Lung (tissue), 12 donors: ENCODE data around the gene TIAM2. TPM values are rescaled to one million over a fixed set of nuclear protein-coding genes. Genes with fewer than 3 reads are reported as not detected.

Experiments
- ATAC-seq: fragments of 200-7000 bp; cut with Tn5 transposase; one replicate; pipeline ENCODE4 v1.9.1; 2020; ENCODE audit warnings: moderate number of reproducible peaks; ENCODE audit not compliant: insufficient read depth, low FRiP score
- DNase-seq, 3 donors: peaks; one replicate each; pipeline ENCODE4 v3.0.0-alpha.2; 2013 to 2017
- H3K27ac ChIP-seq, 2 donors: one replicate each; pipeline ENCODE4 v1.5.1; 2013; ENCODE audit warnings: mild to moderate bottlenecking in 2 of 2, moderate library complexity in 2 of 2, control low read depth in 1 of 2, inconsistent platforms in 1 of 2, low read depth in 1 of 2, low read length in 1 of 2
- H3K27me3 ChIP-seq, 3 donors: one replicate each; pipeline ENCODE4 v1.5.1; 2013; ENCODE audit warnings: low read length in 2 of 3; ENCODE audit not compliant: control insufficient read depth in 3 of 3, insufficient read depth in 3 of 3
- H3K36me3 ChIP-seq, 4 donors: one replicate each; pipeline ENCODE4 v1.5.1; 2013; ENCODE audit warnings: low read length in 4 of 4, mild to moderate bottlenecking in 1 of 4, moderate library complexity in 1 of 4; ENCODE audit not compliant: control insufficient read depth in 4 of 4, insufficient read depth in 4 of 4
- H3K4me1 ChIP-seq, 5 donors: one replicate each; pipeline ENCODE4 v1.5.1; 2013; ENCODE audit warnings: low read length in 5 of 5, mild to moderate bottlenecking in 2 of 5, moderate library complexity in 1 of 5; ENCODE audit not compliant: control insufficient read depth in 5 of 5, insufficient read depth in 5 of 5
- H3K4me3 ChIP-seq: one replicate; pipeline ENCODE4 v1.5.1; 2013; ENCODE audit warnings: mild to moderate bottlenecking, control low read depth, moderate library complexity
- H3K9ac ChIP-seq, 2 donors: one replicate each; pipeline ENCODE4 v1.5.1; 2013; ENCODE audit warnings: low read length in 2 of 2, control low read depth in 1 of 2; ENCODE audit not compliant: insufficient read depth in 1 of 2
- H3K9me3 ChIP-seq, 4 donors: one replicate each; pipeline ENCODE4 v1.5.1; 2013; ENCODE audit warnings: low read length in 3 of 4, mild to moderate bottlenecking in 1 of 4, moderate library complexity in 1 of 4; ENCODE audit not compliant: control insufficient read depth in 4 of 4, insufficient read depth in 3 of 4
- CTCF ChIP-seq: IDR thresholded peaks from 2 replicates; pipeline ENCODE4 v1.5.1; 2012; ENCODE audit warnings: mild to moderate bottlenecking; ENCODE audit errors: control extremely low read depth, extremely low read depth
- WGBS, 2 donors: extraction: QIAGEN DNeasy Blood & Tissue Kit; methylation state at CpG; one replicate each; pipeline ENCODE4 v1.1.7; 2013; 5-methylcytosine and 5-hydroxymethylcytosine counted together
- polyA plus RNA-seq, 2 donors: library from polyadenylated mRNA; stranded (reverse); fragments of 200-250 nt; gene quantifications; one replicate each; pipeline ENCODE4 v1.2.1, GENCODE V29; 2013
- total RNA-seq, 2 donors: library from RNA; depleted of rRNA in 1 of 2; stranded (reverse); fragments of >200 nt in 1 of 2; gene quantifications; one replicate each; pipeline ENCODE4 v1.2.1, GENCODE V29; 2014 to 2021
- donor health status: control.
- donor health status: control.
- donor health status: Bipolar disorder and iron deficiency.
- donor health status: healthy.
- donor health status: DM: yes; HTN: yes; CAD: no.

TIAM2 gene
- total and polyA plus RNA-seq, 4 donors = 1.8 to 17.5 (median 4.1) TPM

GRCh38 chr6:155259204-155259603 lies 264.1 kb downstream of the TIAM2 start:
- 91 to 95% methylated on average over 3 of the region's 3 CpGs for WGBS, 2 donors
- no peak overlapping the region for H3K9ac ChIP-seq
- ATAC-seq (no peak), DNase-seq (no peak)
- H3K27ac ChIP-seq = no peak overlapping the region
- peaks cover 0 to 12% (median 2%) of the 10 kb centered on the region in 5 donors for H3K4me1 ChIP-seq
- H3K27me3 ChIP-seq = no peaks in the 10 kb centered on the region
- H3K36me3 ChIP-seq = peaks cover 6 to 19% (median 14%) of the 10 kb centered on the region in 4 donors
- no peak for TF ChIP-seq CTCF
- H3K9me3 ChIP-seq = peaks cover 0 to 2% (median 0%) of the 10 kb centered on the region in 4 donors
- H3K4me3 ChIP-seq = no peak overlapping the region

- Histone ChIP-seq H3K4me1 (peaks cover 0 to 12% (median 2%) of the 10 kb centered on the region in 5 donors), H3K36me3 (peaks cover 6 to 18% (median 12%) of the 10 kb centered on the region in 4 donors), H3K4me3 (no peak overlapping the region), H3K9me3 (peaks cover 0 to 2% (median 0%) of the 10 kb centered on the region in 4 donors), H3K27ac (no peak overlapping the region), H3K9ac (no peak overlapping the region), H3K27me3 (no peaks in the 10 kb centered on the region)
- no peak for ATAC-seq
- no peak for TF ChIP-seq CTCF
- peak in 1 of 3 donors; percentile 50 for DNase-seq
- 80 to 88% methylated on average over 5 of the region's 5 CpGs for WGBS, 2 donors
Observed at GRCh38 chr6:155259897-155260296, 264.8 kb downstream of the TIAM2 start.

GRCh38 chr6:155260686-155261085 lies 265.6 kb downstream of the TIAM2 start:
- peaks cover 6 to 18% (median 11%) of the 10 kb centered on the region in 4 donors for H3K36me3 ChIP-seq
- ATAC-seq = no peak
- 51 to 80% methylated on average over 3 of the region's 3 CpGs for WGBS, 2 donors

More at GRCh38 chr6:155260686-155261085, 265.6 kb downstream of the TIAM2 start:
- Histone ChIP-seq H3K27ac (no peak overlapping the region), H3K4me1 (peaks cover 0 to 12% (median 4%) of the 10 kb centered on the region in 5 donors), H3K4me3 (no peak overlapping the region), H3K27me3 (no peaks in the 10 kb centered on the region), H3K9ac (no peak overlapping the region), H3K9me3 (peaks cover 0 to 2% (median 0%) of the 10 kb centered on the region in 4 donors)
- no peak for TF ChIP-seq CTCF
- no peak for DNase-seq
